Right cardiac atrium (tissue), 5 donors: ENCODE data around the gene ALG11. TPM values are rescaled to one million over a fixed set of nuclear protein-coding genes. Genes with fewer than 3 reads are reported as not detected.

ENCODE experiments used
- ATAC-seq, 2 donors: fragments of 200-7000 bp; cut with Tn5 transposase; one replicate each; pipeline versions ENCODE4 v1.8.0 to v1.9.1; 2020; ENCODE audit warnings: moderate library complexity in 2 of 2, mild to moderate bottlenecking in 1 of 2
- DNase-seq, 3 donors: peaks; one replicate each; pipeline ENCODE4 v3.0.0-alpha.2; 2020
- H3K27ac ChIP-seq: one replicate; pipeline ENCODE4 v1.5.1; 2013; ENCODE audit warnings: mild to moderate bottlenecking, low read length, control low read depth, moderate library complexity
- H3K27me3 ChIP-seq: one replicate; pipeline ENCODE4 v1.6.1; 2013; ENCODE audit not compliant: control insufficient read depth, insufficient read depth
- H3K4me1 ChIP-seq: one replicate; pipeline ENCODE4 v1.6.1; 2013; ENCODE audit warnings: low read length; ENCODE audit not compliant: control insufficient read depth, insufficient read depth
- H3K4me3 ChIP-seq: one replicate; pipeline ENCODE4 v1.5.1; 2013; ENCODE audit warnings: low read length, control low read depth
- H3K9me3 ChIP-seq: one replicate; pipeline ENCODE4 v1.6.1; 2013; ENCODE audit warnings: low read length; ENCODE audit not compliant: control insufficient read depth
- WGBS: extraction: QIAGEN DNeasy Blood & Tissue Kit; methylation state at CpG from one replicate; pipeline ENCODE4 v1.1.7; 2013; 5-methylcytosine and 5-hydroxymethylcytosine counted together
- intact Hi-C, 4 donors: fragments of 100-400 bp; cut with DNase I; formaldehyde crosslinking; loops; one replicate each; pipeline versions ENCODE4 v1.11.0 to v1.14.0; 2022 to 2023
- polyA plus RNA-seq: library from polyadenylated mRNA; stranded (reverse); fragments of 200-250 nt; gene quantifications from one replicate; pipeline ENCODE4 v1.2.3, GENCODE V29; 2013
- total RNA-seq, 4 donors: library from RNA; stranded (reverse); fragmentation: NEBNext Ultra II Directional; extraction: Animal tissue kit (Norgen Biotek cat#: 25700); gene quantifications; one replicate each; pipeline ENCODE4 v1.2.1, GENCODE V29; 2021
- donor health status: healthy with polysubstance abuse.
- donor health status: DM: no; HTN: yes; CAD: no.
- donor health status: DM: no; HTN: no; CAD: no.
- donor health status: DM: no; HTN: yes; CAD: no; lungs with severe emphysema.
- donor health status: DM: yes; HTN: yes; CAD: no.

The ALG11 gene
- total and polyA plus RNA-seq, 5 donors: 4.3 to 32.2 (median 25.4) TPM

DNA sequence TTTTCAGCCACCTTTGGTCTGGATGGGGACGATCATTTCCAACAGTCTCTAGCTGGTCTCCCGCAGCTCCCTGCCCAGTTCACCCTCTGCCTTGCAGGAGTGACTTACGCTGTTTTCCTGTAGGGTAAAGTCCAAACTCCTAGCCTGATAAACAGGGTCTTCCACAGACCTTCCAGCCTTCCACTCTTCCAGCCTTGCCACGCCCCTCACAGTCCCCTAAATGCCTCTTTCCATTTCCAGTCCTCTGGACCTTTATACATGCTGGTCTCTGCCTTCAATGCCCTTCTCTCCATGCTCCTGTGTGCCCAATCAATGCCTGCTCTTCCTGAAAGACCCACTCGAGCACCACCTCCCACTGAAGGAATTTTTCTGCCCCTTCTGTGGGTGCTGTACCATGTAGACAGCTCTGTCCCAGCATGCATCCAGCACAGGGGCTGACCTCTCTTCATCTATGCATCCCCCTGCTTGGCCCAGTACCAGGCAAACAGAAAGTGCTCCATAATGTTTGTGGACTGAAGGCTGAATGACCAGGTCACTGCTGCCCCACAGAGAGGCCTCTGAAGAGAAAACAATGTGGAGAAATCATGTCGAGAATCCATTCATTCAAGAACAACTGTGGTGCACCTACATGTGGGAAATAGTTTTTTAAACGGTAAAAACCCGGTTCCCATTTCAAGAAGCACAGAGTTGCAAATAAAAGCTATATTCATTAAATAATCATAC is 5.5 kb upstream of the ALG11 start:
- no peaks in the 10 kb centered on the region for H3K4me1 ChIP-seq
- intact Hi-C loops: loop anchor here in 1 of 4 donors (10.0 kb wide), 1 partner anchor 118 kb away; the partner anchor contains the start of gene NEK5
- H3K9me3 ChIP-seq: no peaks in the 10 kb centered on the region
- WGBS: 90% methylated on average over 8 of the region's 8 CpGs
- no peak overlapping the region for H3K27ac ChIP-seq
- H3K4me3 ChIP-seq: no peak overlapping the region
- no peak for ATAC-seq
- no peaks in the 10 kb centered on the region for H3K27me3 ChIP-seq
- no peak for DNase-seq

GRCh38 chr13:52009946-52010345 is 2.3 kb upstream of the ALG11 start:
- ATAC-seq (no peak), DNase-seq (no peak)
- Histone ChIP-seq H3K27ac (no peak overlapping the region), H3K27me3 (no peaks in the 10 kb centered on the region), H3K9me3 (no peaks in the 10 kb centered on the region), H3K4me1 (no peaks in the 10 kb centered on the region), H3K4me3 (no peak overlapping the region)
- WGBS: 54% methylated on average over 6 of the region's 6 CpGs
- intact Hi-C loops: loop anchor here in 1 of 4 donors (10.0 kb wide), 1 partner anchor 115 kb away; the partner anchor contains the start of gene NEK5

DNA sequence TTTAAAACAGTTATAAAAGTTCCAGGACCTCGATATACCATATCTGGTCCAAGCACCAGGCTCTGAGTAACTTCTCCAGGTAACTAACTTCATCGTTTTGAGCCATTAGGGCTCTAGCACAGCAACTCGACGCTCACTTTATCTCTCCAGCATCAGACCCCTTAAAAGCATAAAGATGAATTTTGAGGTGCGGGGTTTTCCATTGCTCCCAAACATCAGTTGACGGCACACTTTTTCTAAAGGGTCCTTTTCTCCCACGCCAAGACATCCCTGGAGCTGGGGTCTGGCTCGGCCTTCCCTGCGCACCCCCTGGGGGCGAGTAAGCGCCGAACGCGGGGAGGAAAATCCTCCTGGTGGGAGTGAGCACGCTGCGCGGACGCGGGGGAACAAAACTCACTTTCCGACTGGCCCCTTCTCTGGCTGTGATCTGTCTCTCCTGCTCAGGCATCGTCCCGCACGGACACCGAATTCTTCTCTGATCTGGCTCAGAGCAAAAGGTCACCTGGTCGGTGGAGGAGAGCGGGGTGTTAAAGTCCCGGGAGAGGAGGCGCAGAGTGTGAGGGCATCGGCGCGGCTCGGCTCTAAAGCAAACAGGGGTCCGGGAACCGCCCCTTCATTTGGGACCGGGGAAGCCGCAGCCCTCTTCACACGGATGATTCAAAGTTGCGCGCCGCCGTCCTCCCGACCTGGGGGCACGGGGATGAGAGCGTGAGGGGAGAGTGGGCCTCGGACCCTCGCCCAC is 1.1 kb upstream of the ALG11 start, which contains the start of gene ATP7B:
ATP7B (minus strand) TSS at position 561 of the 742 bp plus-strand sequence; CDS start at position 448, 113 bp downstream.
- no peaks in the 10 kb centered on the region for H3K9me3 ChIP-seq
- no peaks in the 10 kb centered on the region for H3K27me3 ChIP-seq
- H3K4me3 ChIP-seq: peak within 1 kb of the TSS; percentile 57
- DNase-seq (peak in 2 of 3 donors; percentile 34 to 59), ATAC-seq (peak; percentile 17 to 50)
- 2% methylated on average over 46 of the region's 46 CpGs for WGBS
- H3K27ac ChIP-seq: peak within 1 kb of the TSS; percentile 61
- intact Hi-C loops: no loop called here
- H3K4me1 ChIP-seq: no peaks in the 10 kb centered on the region

- Histone ChIP-seq H3K4me1 (no peaks in the 10 kb centered on the region), H3K27me3 (no peaks in the 10 kb centered on the region), H3K27ac (peak overlapping the region; percentile 61), H3K4me3 (peak overlapping the region; percentile 57), H3K9me3 (no peaks in the 10 kb centered on the region)
- no peak for DNase-seq
- intact Hi-C loops: no loop called here
- ATAC-seq: no peak
- 0% methylated on average over 8 of the region's 8 CpGs for WGBS
These were observed 276 bp downstream of the ALG11 start for GRCh38 chr13:52012512-52012836.

DNA sequence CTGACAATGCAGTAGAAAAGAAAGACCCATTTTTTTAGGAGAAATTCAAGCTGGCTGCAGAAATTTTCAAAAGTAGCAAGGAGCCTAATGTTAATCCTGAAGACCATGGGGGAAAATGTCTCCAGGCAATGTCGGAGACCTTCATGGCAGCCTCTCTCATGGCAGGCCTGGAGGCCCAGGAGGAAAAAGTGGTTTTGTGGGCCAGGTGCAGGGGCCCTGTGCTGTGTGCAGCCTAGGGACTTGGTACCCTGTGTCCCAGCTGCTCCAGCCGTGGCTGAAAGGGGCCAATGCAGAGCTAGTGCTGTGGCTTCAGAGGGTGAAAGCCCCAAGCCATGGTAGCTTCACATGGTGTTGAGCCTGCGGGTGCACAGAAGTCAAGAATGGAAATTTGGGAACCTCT is 4.1 kb downstream of the ALG11 start:
- intact Hi-C loops: no loop called here
- DNase-seq (no peak), ATAC-seq (no peak)
- Histone ChIP-seq H3K27me3 (no peaks in the 10 kb centered on the region), H3K27ac (no peak overlapping the region), H3K4me1 (no peaks in the 10 kb centered on the region), H3K4me3 (no peak overlapping the region), H3K9me3 (no peaks in the 10 kb centered on the region)
- 97% methylated on average over 3 of the region's 3 CpGs for WGBS

GRCh38 chr13:52020191-52020590 is 8.0 kb downstream of the ALG11 start:
- Histone ChIP-seq H3K27ac (no peak overlapping the region), H3K27me3 (no peaks in the 10 kb centered on the region), H3K4me3 (no peak overlapping the region), H3K9me3 (no peaks in the 10 kb centered on the region), H3K4me1 (no peaks in the 10 kb centered on the region)
- intact Hi-C loops: no loop called here
- no peak for ATAC-seq
- DNase-seq: no peak
- WGBS: 92% methylated on average over 3 of the region's 3 CpGs

DNA sequence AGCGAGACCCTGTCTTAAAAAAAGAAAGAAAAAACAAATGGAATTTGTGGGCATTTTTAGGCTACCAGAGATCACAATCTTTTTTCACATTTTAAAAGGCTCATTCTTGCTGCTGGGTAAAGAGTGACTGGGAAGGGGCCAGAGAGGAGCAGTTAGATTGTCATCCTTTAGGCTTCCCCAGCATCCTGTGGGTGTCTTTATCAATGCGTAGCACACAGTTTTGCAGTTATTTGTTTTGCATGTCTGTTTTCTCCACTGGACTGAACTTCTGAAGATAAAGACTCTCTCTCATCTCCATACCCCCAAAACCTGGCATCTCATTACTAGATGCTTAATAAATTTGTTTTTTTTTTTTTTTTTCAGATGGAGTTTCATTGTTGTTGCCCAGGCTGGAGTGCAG is 10.2 kb downstream of the ALG11 start:
- Histone ChIP-seq H3K4me1 (peaks cover 2% of the 10 kb centered on the region), H3K27ac (no peak overlapping the region), H3K4me3 (no peak overlapping the region), H3K27me3 (no peaks in the 10 kb centered on the region), H3K9me3 (no peaks in the 10 kb centered on the region)
- intact Hi-C loops: no loop called here
- WGBS: 98% methylated on average over 2 of the region's 2 CpGs
- DNase-seq (no peak), ATAC-seq (no peak)

- Histone ChIP-seq H3K27me3 (no peaks in the 10 kb centered on the region), H3K4me3 (no peak within 1 kb of the TSS), H3K27ac (no peak within 1 kb of the TSS), H3K4me1 (peaks cover 2% of the 10 kb centered on the region), H3K9me3 (no peaks in the 10 kb centered on the region)
- intact Hi-C loops: no loop called here
- DNase-seq (no peak), ATAC-seq (no peak)
- 96% methylated on average over 3 of the region's 3 CpGs for WGBS
These were observed 12.3 kb downstream of the ALG11 start, which contains the start of gene UTP14C for GRCh38 chr13:52024481-52024880. Gene UTP14C (plus strand): TSS chr13:52024691. CDS start chr13:52028805, 4,114 bp downstream.

GRCh38 chr13:52025475-52026245 is 13.5 kb downstream of the ALG11 start:
- Histone ChIP-seq H3K9me3 (no peaks in the 10 kb centered on the region), H3K27ac (no peak overlapping the region), H3K4me3 (no peak overlapping the region), H3K27me3 (no peaks in the 10 kb centered on the region), H3K4me1 (peaks cover 2% of the 10 kb centered on the region)
- intact Hi-C loops: no loop called here
- DNase-seq (no peak), ATAC-seq (no peak)
- over 99% methylated on average over 8 of the region's 8 CpGs for WGBS

DNA sequence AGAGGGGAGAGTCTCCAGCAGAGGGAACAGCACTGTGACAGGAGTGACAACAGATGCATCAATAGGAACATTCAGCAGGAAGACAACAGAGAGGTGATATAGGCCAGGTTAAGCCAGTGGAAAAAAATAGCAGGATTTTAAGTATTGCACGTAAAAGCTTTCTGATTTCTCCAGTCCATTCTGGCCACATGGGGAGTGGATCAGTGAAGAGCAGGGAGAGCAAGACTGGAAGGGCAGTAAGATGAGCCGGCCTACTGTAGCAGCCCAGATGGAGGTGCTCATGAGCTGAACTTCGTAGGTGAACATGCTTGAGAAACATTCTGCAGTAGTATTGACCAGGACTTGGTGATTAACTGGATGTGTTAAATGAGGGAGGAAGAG is 14.0 kb downstream of the ALG11 start:
- DNase-seq (no peak), ATAC-seq (no peak)
- Histone ChIP-seq H3K4me3 (no peak overlapping the region), H3K27ac (no peak overlapping the region), H3K27me3 (no peaks in the 10 kb centered on the region), H3K9me3 (no peaks in the 10 kb centered on the region), H3K4me1 (peaks cover 2% of the 10 kb centered on the region)
- 97% methylated on average over 3 of the region's 3 CpGs for WGBS
- intact Hi-C loops: no loop called here

DNA sequence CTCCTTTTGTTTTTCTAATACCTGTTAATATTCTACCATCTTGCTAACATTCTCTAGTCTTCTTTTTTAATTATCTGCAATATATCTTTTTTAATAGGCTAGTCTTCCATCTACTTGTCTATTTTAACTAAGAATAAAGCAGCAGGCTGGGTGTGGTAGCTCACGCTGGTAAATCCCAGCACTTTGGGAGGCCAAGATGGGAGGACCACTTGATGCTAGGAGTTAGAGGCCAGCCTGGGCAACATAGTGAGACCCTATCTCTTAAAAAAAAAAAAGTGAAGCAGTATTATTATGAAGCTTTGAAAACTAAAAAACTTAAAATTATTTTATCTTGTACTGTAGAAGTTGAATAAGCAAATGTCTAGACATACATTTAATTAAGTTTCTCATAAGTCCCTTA is 15.6 kb downstream of the ALG11 start:
- 100% methylated on average over 1 of the region's 1 CpG for WGBS
- ATAC-seq: no peak

More for the DNA sequence above, 15.6 kb downstream of the ALG11 start:
- Histone ChIP-seq H3K27me3 (no peaks in the 10 kb centered on the region), H3K9me3 (no peaks in the 10 kb centered on the region), H3K27ac (no peak overlapping the region), H3K4me3 (no peak overlapping the region), H3K4me1 (peaks cover 2% of the 10 kb centered on the region)
- DNase-seq: no peak
- intact Hi-C loops: no loop called here
